H9 (cell line): Measurements from ENCODE around the gene GLYR1. TPM values are rescaled to one million over a fixed set of nuclear protein-coding genes. Genes with fewer than 3 reads are reported as not detected.
A peak's percentile ranks its signal among the peaks of the same experiment; 100 is the strongest.

Experiments
- DNase-seq: peaks from one replicate; pipeline ENCODE4 v3.0.0-alpha.2; 2017
- H2AFZ ChIP-seq: one replicate; pipeline ENCODE4 v1.6.1; 2013; ENCODE audit warnings: mild to moderate bottlenecking, low read length, control low read depth, moderate library complexity
- H2AK5ac ChIP-seq: 2 replicates; pipeline ENCODE4 v1.6.1; 2013; ENCODE audit warnings: low read length, control low read depth, mixed read lengths; ENCODE audit not compliant: insufficient read length
- H2BK120ac ChIP-seq: one replicate; pipeline ENCODE4 v1.6.1; 2013; ENCODE audit warnings: low read depth, mild to moderate bottlenecking, low read length, control low read depth, inconsistent platforms; ENCODE audit not compliant: poor library complexity, severe bottlenecking
- H2BK12ac ChIP-seq: 2 replicates; pipeline ENCODE4 v1.6.1; 2013; ENCODE audit warnings: low read length, control low read depth, mixed read lengths, low read depth; ENCODE audit not compliant: insufficient read length
- H2BK15ac ChIP-seq: 2 replicates; pipeline ENCODE4 v1.6.1; 2013; ENCODE audit warnings: low read depth, low read length, control low read depth
- H2BK20ac ChIP-seq: one replicate; pipeline ENCODE4 v1.6.1; 2013; ENCODE audit warnings: low read depth, mild to moderate bottlenecking, low read length, control low read depth, inconsistent platforms; ENCODE audit not compliant: poor library complexity, severe bottlenecking
- H2BK5ac ChIP-seq: 2 replicates; pipeline ENCODE4 v1.6.1; 2013; ENCODE audit warnings: low read length, control low read depth, mixed read lengths; ENCODE audit not compliant: insufficient read length
- H3K14ac ChIP-seq: 2 replicates; pipeline ENCODE4 v1.6.1; 2013; ENCODE audit warnings: low read length, control low read depth; ENCODE audit not compliant: insufficient read depth
- H3K18ac ChIP-seq: 2 replicates; pipeline ENCODE4 v1.6.1; 2013; ENCODE audit warnings: low read depth, mild to moderate bottlenecking, mixed read lengths, low read length, control low read depth; ENCODE audit not compliant: insufficient read length
- H3K23ac ChIP-seq: 2 replicates; pipeline ENCODE4 v1.6.1; 2013; ENCODE audit warnings: low read length, control low read depth, mixed read lengths, low read depth; ENCODE audit not compliant: insufficient read length
- H3K23me2 ChIP-seq: 2 replicates; pipeline ENCODE4 v1.6.1; 2013; ENCODE audit warnings: low read depth, mild to moderate bottlenecking, mixed read lengths, low read length, control low read depth; ENCODE audit not compliant: insufficient read length, poor library complexity, severe bottlenecking
- H3K27ac ChIP-seq: 2 replicates; pipeline ENCODE4 v1.5.1; 2013; ENCODE audit warnings: low read length, control low read depth, mixed read lengths, low read depth; ENCODE audit not compliant: insufficient read length
- H3K27me3 ChIP-seq: 2 replicates; pipeline ENCODE4 v1.6.1; 2013; ENCODE audit warnings: low read length, control low read depth, inconsistent platforms; ENCODE audit not compliant: insufficient read depth
- H3K4ac ChIP-seq: 2 replicates; pipeline ENCODE4 v1.6.1; 2013; ENCODE audit warnings: low read depth, mild to moderate bottlenecking, control low read depth, inconsistent platforms, low read length, moderate library complexity
- H3K4me1 ChIP-seq: 2 replicates; pipeline ENCODE4 v1.6.1; 2013; ENCODE audit warnings: low read length, control low read depth, inconsistent platforms; ENCODE audit not compliant: insufficient read depth
- H3K4me2 ChIP-seq: 2 replicates; pipeline ENCODE4 v1.6.1; 2013; ENCODE audit warnings: low read length, control low read depth, mixed read lengths; ENCODE audit not compliant: insufficient read length, insufficient read depth
- H3K56ac ChIP-seq: 2 replicates; pipeline ENCODE4 v1.6.1; 2013; ENCODE audit warnings: low read depth, mild to moderate bottlenecking, mixed read lengths, low read length, control low read depth; ENCODE audit not compliant: insufficient read length
- H3K79me1 ChIP-seq: 2 replicates; pipeline ENCODE4 v1.6.1; 2013; ENCODE audit warnings: low read depth, mild to moderate bottlenecking, moderate library complexity, low read length, control low read depth, inconsistent platforms; ENCODE audit not compliant: insufficient read depth, poor library complexity, severe bottlenecking
- H3K79me2 ChIP-seq: 2 replicates; pipeline ENCODE4 v1.6.1; 2013; ENCODE audit warnings: low read length, control low read depth, inconsistent platforms; ENCODE audit not compliant: insufficient read depth
- H3K9ac ChIP-seq: 2 replicates; pipeline ENCODE4 v1.6.1; 2013; ENCODE audit warnings: low read length, control low read depth, mixed read lengths; ENCODE audit not compliant: insufficient read length; ENCODE audit errors: extremely low read depth
- H3K9me3 ChIP-seq: one replicate; pipeline ENCODE4 v1.6.1; 2013; ENCODE audit warnings: low read depth, low read length, inconsistent platforms; ENCODE audit not compliant: control insufficient read depth
- H3T11ph ChIP-seq: one replicate; pipeline ENCODE4 v1.6.1; 2013; ENCODE audit warnings: mild to moderate bottlenecking, low read length, control low read depth, inconsistent platforms
- H4K20me1 ChIP-seq: one replicate; pipeline ENCODE4 v1.6.1; 2013; ENCODE audit not compliant: control insufficient read depth, insufficient read length, insufficient read depth
- H4K5ac ChIP-seq: 2 replicates; pipeline ENCODE4 v1.6.1; 2013; ENCODE audit warnings: low read depth, mild to moderate bottlenecking, mixed read lengths, low read length, control low read depth; ENCODE audit not compliant: insufficient read length
- H4K8ac ChIP-seq: replicated peaks from 2 replicates; pipeline ENCODE4 v1.6.1; 2013; ENCODE audit warnings: low read length, control low read depth, mixed read lengths, low read depth; ENCODE audit not compliant: insufficient read length
- H4K91ac ChIP-seq: 2 replicates; pipeline ENCODE4 v1.6.1; 2013; ENCODE audit warnings: low read depth, mild to moderate bottlenecking, moderate library complexity, mixed read lengths, low read length, control low read depth; ENCODE audit not compliant: insufficient read length
- H3K27ac Mint-ChIP-seq, 3 experiments: 2 replicates in 2 of 3; 3 replicates in 1 of 3; pipeline ENCODE4 v1.8.0; 2020 to 2021; ENCODE audit warnings: mixed read lengths in 3 of 3, mild to moderate bottlenecking in 1 of 3, moderate library complexity in 1 of 3
- H3K27me3 Mint-ChIP-seq: 2 replicates; pipeline ENCODE4 v1.8.0; 2021; ENCODE audit warnings: low read depth, mild to moderate bottlenecking, moderate library complexity, mixed read lengths
- H3K36me3 Mint-ChIP-seq, 3 experiments: 2 replicates in 2 of 3; 3 replicates in 1 of 3; pipeline ENCODE4 v1.8.0; 2020 to 2021; ENCODE audit warnings: low read depth in 3 of 3, mixed read lengths in 3 of 3; ENCODE audit not compliant: insufficient read depth in 1 of 3
- H3K4me1 Mint-ChIP-seq, 2 experiments: 2 replicates each; pipeline ENCODE4 v1.8.0; 2020; ENCODE audit warnings: mixed read lengths in 2 of 2
- H3K4me3 Mint-ChIP-seq, 2 experiments: 2 replicates in 1 of 2; 3 replicates in 1 of 2; pipeline ENCODE4 v1.8.0; 2020 to 2021; ENCODE audit warnings: mild to moderate bottlenecking in 2 of 2, mixed read lengths in 2 of 2, moderate library complexity in 1 of 2
- H3K9me3 Mint-ChIP-seq, 2 experiments: 2 replicates in 1 of 2; 3 replicates in 1 of 2; pipeline ENCODE4 v1.8.0; 2020; ENCODE audit warnings: mild to moderate bottlenecking in 2 of 2, mixed read lengths in 2 of 2, moderate library complexity in 1 of 2
- CTCF ChIP-seq: fragments of 200-600 bp; sonication (generic); conservative IDR thresholded peaks from 3 replicates; pipeline ENCODE4 v1.8.0; 2021; ENCODE audit warnings: antibody characterized with exemption, mild to moderate bottlenecking
- WGBS: extraction: QIAGEN DNeasy Blood & Tissue Kit; methylation state at CpG from one replicate; pipeline ENCODE4 v1.1.7; 2013; ENCODE audit warnings: missing lambda C conversion rate, low lambda C conversion rate, mixed read lengths; ENCODE audit not compliant: insufficient read length; ENCODE audit errors: extremely low coverage; 5-methylcytosine and 5-hydroxymethylcytosine counted together
- total RNA-seq: library from RNA; stranded (reverse); gene quantifications from 2 replicates; pipeline ENCODE4 v1.2.1, GENCODE V29; 2021

The GLYR1 gene
- total RNA-seq, 1 experiment from 2014 or later: 114 TPM

- Histone ChIP-seq H3K18ac (peak overlapping the region; percentile 65), H4K20me1 (no peaks in the 10 kb centered on the region), H3K27ac (no peak overlapping the region), H2BK12ac (no peak overlapping the region), H3K4me2 (peak overlapping the region; percentile 83), H3K4ac (no peak overlapping the region), H3K79me2 (no peaks in the 10 kb centered on the region), H2AK5ac (no peak overlapping the region), H3K23ac (no peak overlapping the region), H2BK120ac (no peak overlapping the region), H2BK15ac (no peak overlapping the region), H2AFZ (no peak overlapping the region), H4K91ac (no peak overlapping the region), H2BK5ac (no peak overlapping the region), H3K9ac (peak overlapping the region; percentile 66), H3K4me1 (no peaks in the 10 kb centered on the region), H2BK20ac (no peak overlapping the region), H4K5ac (no peak overlapping the region), H3K23me2 (peaks cover 7% of the 10 kb centered on the region), H3K79me1 (no peaks in the 10 kb centered on the region), H3K27me3 (no peaks in the 10 kb centered on the region), H3T11ph (no peak overlapping the region), H3K9me3 (no peaks in the 10 kb centered on the region), H4K8ac (no peak overlapping the region), H3K14ac (peak overlapping the region; percentile 85), H3K56ac (no peak overlapping the region)
- H3K27ac Mint-ChIP-seq: peak overlapping the region; percentile 63 to 81 (median 76); a peak in 4 of 7 replicates
- no peaks in the 10 kb centered on the region for H3K9me3 Mint-ChIP-seq
- peak overlapping the region; percentile 76 to 85 for H3K4me3 Mint-ChIP-seq
- no peak for TF ChIP-seq CTCF
- WGBS: no CpG with 5 or more reads among the region's 59 CpGs
- H3K4me1 Mint-ChIP-seq: peaks cover 17 to 31% of the 10 kb centered on the region in 2 experiments
- peak; percentile 95 for DNase-seq
- H3K36me3 Mint-ChIP-seq: peaks cover 16 to 45% (median 38%) of the 10 kb centered on the region in 3 experiments; a peak in 6 of 7 replicates
- H3K27me3 Mint-ChIP-seq: no peaks in the 10 kb centered on the region; the same call in 1 of the 2 replicates
Observed at GRCh38 chr16:4802659-4803287, 44.3 kb downstream of the GLYR1 start.
